Neural cell (in vitro differentiated cells): Measurements from ENCODE around the gene NRG2. TPM values are rescaled to one million over a fixed set of nuclear protein-coding genes. Genes with fewer than 3 reads are reported as not detected.

ENCODE experiments used
- H2AFZ ChIP-seq: fragments of 200-600, 300-800 bp; sonication (generic), shearing (Covaris generic); 2 replicates; pipeline ENCODE4 v1.6.0; 2014; ENCODE audit warnings: low read depth, mild to moderate bottlenecking, antibody characterized with exemption, low read length, moderate library complexity
- H3F3A ChIP-seq: fragments of 200-600 bp; shearing (Covaris generic); 2 replicates; pipeline ENCODE4 v1.6.1; 2016; ENCODE audit warnings: mild to moderate bottlenecking, moderate library complexity, mixed read lengths, antibody characterized with exemption, low read length; ENCODE audit not compliant: insufficient read depth, poor library complexity, severe bottlenecking
- H3K27ac ChIP-seq: fragments of 200-600, 300-800 bp; sonication (generic), shearing (Covaris generic); 2 replicates; pipeline ENCODE4 v1.5.1; 2014; ENCODE audit warnings: mild to moderate bottlenecking, low read length, moderate library complexity
- H3K27me3 ChIP-seq: fragments of 300-800, 200-600 bp; sonication (generic), shearing (Covaris generic); 2 replicates; pipeline ENCODE4 v1.6.0; 2014; ENCODE audit warnings: mild to moderate bottlenecking, low read depth, low read length, moderate library complexity; ENCODE audit not compliant: insufficient read depth
- H3K36me3 ChIP-seq: fragments of 300-800, 200-600 bp; sonication (generic), shearing (Covaris generic); 2 replicates; pipeline ENCODE4 v1.5.1; 2014; ENCODE audit warnings: mild to moderate bottlenecking, antibody characterized with exemption, low read length, moderate library complexity; ENCODE audit not compliant: insufficient read depth
- H3K4me2 ChIP-seq: fragments of 300-800, 200-600 bp; sonication (generic), shearing (Covaris generic); 2 replicates; pipeline ENCODE4 v1.6.0; 2014; ENCODE audit warnings: mild to moderate bottlenecking, low read length
- H3K4me3 ChIP-seq: fragments of 300-800, 200-600 bp; sonication (generic), shearing (Covaris generic); 2 replicates; pipeline ENCODE4 v1.5.1; 2014; ENCODE audit warnings: mild to moderate bottlenecking, low read length, moderate library complexity
- H3K79me2 ChIP-seq: fragments of 200-600 bp; shearing (Covaris generic); replicated peaks from 2 replicates; pipeline ENCODE4 v1.6.0; 2014; ENCODE audit warnings: mild to moderate bottlenecking, low read length, moderate library complexity; ENCODE audit not compliant: insufficient read depth
- H3K9ac ChIP-seq: fragments of 300-800, 200-600 bp; sonication (generic), shearing (Covaris generic); 2 replicates; pipeline ENCODE4 v1.6.1; 2016; ENCODE audit warnings: mild to moderate bottlenecking, low read length, mixed read lengths
- H3K9me2 ChIP-seq: fragments of 200-600 bp; shearing (Covaris generic); 2 replicates; pipeline ENCODE4 v1.6.1; 2016; ENCODE audit warnings: mild to moderate bottlenecking, low read length, mixed read lengths; ENCODE audit not compliant: insufficient read depth
- H3K9me3 ChIP-seq: fragments of 200-600, 300-800 bp; sonication (generic), shearing (Covaris generic); 2 replicates; pipeline ENCODE4 v1.6.1; 2016; ENCODE audit warnings: mild to moderate bottlenecking, mixed run types, low read length, moderate library complexity, mixed read lengths
- H4K20me1 ChIP-seq: fragments of 200-600 bp; shearing (Covaris generic); 2 replicates; pipeline ENCODE4 v1.6.1; 2016; ENCODE audit warnings: mild to moderate bottlenecking, mixed run types; ENCODE audit not compliant: insufficient read depth
- EP300 ChIP-seq: fragments of 450-650 bp; conservative IDR thresholded peaks from 2 replicates; pipeline ENCODE4 v1.6.1; 2014; ENCODE audit warnings: antibody characterized with exemption, mild to moderate bottlenecking, moderate library complexity; ENCODE audit not compliant: poor library complexity, severe bottlenecking
- EZH2 ChIP-seq: fragments of 200-600, 300-800 bp; shearing (Covaris generic), sonication (generic); IDR thresholded peaks from 2 replicates; pipeline ENCODE4 v1.6.1; 2014; ENCODE audit warnings: antibody characterized with exemption, low read length, borderline replicate concordance, mild to moderate bottlenecking; ENCODE audit not compliant: insufficient read depth, poor library complexity, severe bottlenecking
- MXI1 ChIP-seq: fragments of 450-650 bp; conservative IDR thresholded peaks from 2 replicates; pipeline ENCODE4 v1.6.1; 2014; ENCODE audit warnings: antibody characterized with exemption, mild to moderate bottlenecking; ENCODE audit not compliant: poor library complexity, severe bottlenecking
- POLR2AphosphoS5 ChIP-seq: IDR thresholded peaks from 2 replicates; pipeline ENCODE4 v1.6.1; 2012
- RAD21 ChIP-seq: fragments of 450-650 bp; conservative IDR thresholded peaks from 2 replicates; pipeline ENCODE4 v1.6.1; 2014; ENCODE audit warnings: antibody characterized with exemption, mild to moderate bottlenecking, moderate library complexity
- SMC3 ChIP-seq: fragments of 450-650 bp; conservative IDR thresholded peaks from 2 replicates; pipeline ENCODE4 v1.6.1; 2014; ENCODE audit warnings: antibody characterized with exemption, mild to moderate bottlenecking, moderate library complexity; ENCODE audit not compliant: poor library complexity
- TAF1 ChIP-seq: IDR thresholded peaks from 2 replicates; pipeline ENCODE4 v1.6.1; 2012; ENCODE audit warnings: low read depth
- polyA plus RNA-seq: library from polyadenylated mRNA; depleted of rRNA; stranded (reverse); fragments of >200 nt; gene quantifications from 2 replicates; pipeline ENCODE4 v1.2.3, GENCODE V29; 2014
- TF ChIP-seq, protein P1 (sequence below): fragments of 450-650 bp; IDR thresholded peaks from 2 replicates; pipeline ENCODE4 v1.5.1; 2014; ENCODE audit warnings: antibody characterized with exemption, mild to moderate bottlenecking, moderate library complexity; ENCODE audit not compliant: poor library complexity, severe bottlenecking
- TF ChIP-seq, protein P2 (sequence below): IDR thresholded peaks from 2 replicates; pipeline ENCODE4 v1.6.1; 2012; ENCODE audit warnings: borderline replicate concordance

The NRG2 gene
- polyA plus RNA-seq, 1 donor from 2014 or later: 5.4 TPM

DNA sequence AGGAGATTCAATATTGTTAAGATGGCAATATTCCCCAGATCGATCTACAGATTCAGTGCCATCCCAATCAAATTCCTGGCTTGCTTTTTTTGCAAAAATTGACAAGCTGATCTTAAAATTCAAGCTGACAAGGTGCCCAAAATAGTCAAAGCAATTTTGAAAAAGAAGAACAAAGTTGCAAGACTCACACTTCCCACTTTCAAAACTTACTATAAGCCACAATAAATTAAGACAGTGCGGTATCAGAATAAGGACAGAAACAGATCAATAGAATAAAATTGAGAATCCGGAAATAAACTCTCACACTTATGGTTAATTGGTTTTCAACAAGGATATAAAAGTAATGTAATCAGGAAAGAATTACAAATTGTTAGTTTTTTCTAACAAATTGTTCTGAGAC lies 97.1 kb downstream of the NRG2 start:
- Histone ChIP-seq H4K20me1 (no peaks in the 10 kb centered on the region), H2AFZ (no peak overlapping the region), H3K79me2 (no peaks in the 10 kb centered on the region), H3K9ac (no peak overlapping the region), H3K27ac (no peak overlapping the region), H3K9me2 (no peaks in the 10 kb centered on the region), H3K27me3 (no peaks in the 10 kb centered on the region), H3K9me3 (peaks cover 9% of the 10 kb centered on the region), H3K36me3 (no peaks in the 10 kb centered on the region), H3F3A (no peaks in the 10 kb centered on the region), H3K4me3 (no peak overlapping the region), H3K4me2 (no peak overlapping the region)
- TF ChIP-seq EZH2 (no peak), SMC3 (no peak), POLR2AphosphoS5 (no peak), MXI1 (no peak), TAF1 (no peak), EP300 (no peak), RAD21 (no peak)
- TF ChIP-seq, protein P1, sequence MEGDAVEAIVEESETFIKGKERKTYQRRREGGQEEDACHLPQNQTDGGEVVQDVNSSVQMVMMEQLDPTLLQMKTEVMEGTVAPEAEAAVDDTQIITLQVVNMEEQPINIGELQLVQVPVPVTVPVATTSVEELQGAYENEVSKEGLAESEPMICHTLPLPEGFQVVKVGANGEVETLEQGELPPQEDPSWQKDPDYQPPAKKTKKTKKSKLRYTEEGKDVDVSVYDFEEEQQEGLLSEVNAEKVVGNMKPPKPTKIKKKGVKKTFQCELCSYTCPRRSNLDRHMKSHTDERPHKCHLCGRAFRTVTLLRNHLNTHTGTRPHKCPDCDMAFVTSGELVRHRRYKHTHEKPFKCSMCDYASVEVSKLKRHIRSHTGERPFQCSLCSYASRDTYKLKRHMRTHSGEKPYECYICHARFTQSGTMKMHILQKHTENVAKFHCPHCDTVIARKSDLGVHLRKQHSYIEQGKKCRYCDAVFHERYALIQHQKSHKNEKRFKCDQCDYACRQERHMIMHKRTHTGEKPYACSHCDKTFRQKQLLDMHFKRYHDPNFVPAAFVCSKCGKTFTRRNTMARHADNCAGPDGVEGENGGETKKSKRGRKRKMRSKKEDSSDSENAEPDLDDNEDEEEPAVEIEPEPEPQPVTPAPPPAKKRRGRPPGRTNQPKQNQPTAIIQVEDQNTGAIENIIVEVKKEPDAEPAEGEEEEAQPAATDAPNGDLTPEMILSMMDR: no peak
- TF ChIP-seq, protein P2, sequence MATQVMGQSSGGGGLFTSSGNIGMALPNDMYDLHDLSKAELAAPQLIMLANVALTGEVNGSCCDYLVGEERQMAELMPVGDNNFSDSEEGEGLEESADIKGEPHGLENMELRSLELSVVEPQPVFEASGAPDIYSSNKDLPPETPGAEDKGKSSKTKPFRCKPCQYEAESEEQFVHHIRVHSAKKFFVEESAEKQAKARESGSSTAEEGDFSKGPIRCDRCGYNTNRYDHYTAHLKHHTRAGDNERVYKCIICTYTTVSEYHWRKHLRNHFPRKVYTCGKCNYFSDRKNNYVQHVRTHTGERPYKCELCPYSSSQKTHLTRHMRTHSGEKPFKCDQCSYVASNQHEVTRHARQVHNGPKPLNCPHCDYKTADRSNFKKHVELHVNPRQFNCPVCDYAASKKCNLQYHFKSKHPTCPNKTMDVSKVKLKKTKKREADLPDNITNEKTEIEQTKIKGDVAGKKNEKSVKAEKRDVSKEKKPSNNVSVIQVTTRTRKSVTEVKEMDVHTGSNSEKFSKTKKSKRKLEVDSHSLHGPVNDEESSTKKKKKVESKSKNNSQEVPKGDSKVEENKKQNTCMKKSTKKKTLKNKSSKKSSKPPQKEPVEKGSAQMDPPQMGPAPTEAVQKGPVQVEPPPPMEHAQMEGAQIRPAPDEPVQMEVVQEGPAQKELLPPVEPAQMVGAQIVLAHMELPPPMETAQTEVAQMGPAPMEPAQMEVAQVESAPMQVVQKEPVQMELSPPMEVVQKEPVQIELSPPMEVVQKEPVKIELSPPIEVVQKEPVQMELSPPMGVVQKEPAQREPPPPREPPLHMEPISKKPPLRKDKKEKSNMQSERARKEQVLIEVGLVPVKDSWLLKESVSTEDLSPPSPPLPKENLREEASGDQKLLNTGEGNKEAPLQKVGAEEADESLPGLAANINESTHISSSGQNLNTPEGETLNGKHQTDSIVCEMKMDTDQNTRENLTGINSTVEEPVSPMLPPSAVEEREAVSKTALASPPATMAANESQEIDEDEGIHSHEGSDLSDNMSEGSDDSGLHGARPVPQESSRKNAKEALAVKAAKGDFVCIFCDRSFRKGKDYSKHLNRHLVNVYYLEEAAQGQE: no peak

DNA sequence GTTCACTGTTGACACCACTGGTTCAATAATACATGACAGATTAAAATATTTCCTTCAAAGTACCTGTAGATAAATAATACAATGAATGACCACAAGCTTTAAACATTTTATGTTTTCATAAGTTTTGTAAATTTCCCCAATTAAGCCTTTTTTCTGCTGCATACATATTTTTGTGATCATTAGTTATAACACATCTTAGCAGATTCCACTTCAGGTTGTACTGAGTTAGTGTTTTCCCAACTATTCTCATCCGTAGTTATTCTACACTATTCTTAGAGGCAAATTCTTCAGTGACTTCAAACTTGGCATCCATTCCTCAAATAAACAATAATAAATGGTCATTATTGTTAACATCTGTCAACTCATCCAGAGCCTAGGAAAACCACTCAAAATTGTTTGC lies 100.9 kb downstream of the NRG2 start:
- no peak overlapping the region for H2AFZ ChIP-seq
- H3F3A ChIP-seq: no peaks in the 10 kb centered on the region
- no peak overlapping the region for H3K4me3 ChIP-seq
- H3K9me2 ChIP-seq: no peaks in the 10 kb centered on the region
- no peak overlapping the region for H3K9ac ChIP-seq
- H3K36me3 ChIP-seq: no peaks in the 10 kb centered on the region
- peaks cover 16% of the 10 kb centered on the region for H3K9me3 ChIP-seq
- H3K4me2 ChIP-seq: no peak overlapping the region
- no peak for TF ChIP-seq MXI1
- H3K27ac ChIP-seq: no peak overlapping the region
- no peaks in the 10 kb centered on the region for H3K79me2 ChIP-seq
- H3K27me3 ChIP-seq: no peaks in the 10 kb centered on the region
- H4K20me1 ChIP-seq: no peaks in the 10 kb centered on the region

DNA sequence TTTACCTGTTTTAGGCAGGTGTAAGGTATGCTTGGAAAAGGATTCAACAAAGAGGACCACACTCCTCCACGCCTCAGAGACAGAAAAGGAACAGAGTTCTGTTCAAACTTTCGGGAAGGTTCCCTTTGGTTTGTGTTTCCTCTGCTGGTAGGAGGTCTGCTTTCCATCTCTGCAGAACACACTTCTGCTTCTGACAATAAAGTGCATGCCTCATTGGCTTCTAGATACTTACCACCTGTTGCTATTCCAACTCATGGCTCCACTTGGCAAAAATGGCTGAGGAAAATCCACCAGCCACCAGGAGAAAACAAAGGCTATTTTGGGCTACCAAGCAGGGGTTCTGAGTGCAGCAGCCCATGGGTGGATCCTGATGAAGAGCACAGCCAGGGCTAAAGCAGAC lies 112.7 kb downstream of the NRG2 start:
- Histone ChIP-seq H3F3A (no peaks in the 10 kb centered on the region), H3K4me2 (no peak overlapping the region), H3K27ac (no peak overlapping the region), H3K4me3 (no peak overlapping the region), H3K9ac (no peak overlapping the region), H3K27me3 (no peaks in the 10 kb centered on the region), H4K20me1 (no peaks in the 10 kb centered on the region), H3K79me2 (no peaks in the 10 kb centered on the region), H3K9me2 (no peaks in the 10 kb centered on the region), H3K36me3 (no peaks in the 10 kb centered on the region), H3K9me3 (no peaks in the 10 kb centered on the region), H2AFZ (no peak overlapping the region)
- TF ChIP-seq POLR2AphosphoS5 (no peak), RAD21 (no peak), TAF1 (no peak), EZH2 (no peak), SMC3 (no peak), MXI1 (no peak), EP300 (no peak)
- TF ChIP-seq, protein P1: no peak
- TF ChIP-seq, protein P2: no peak
